Measurements from ENCODE around the gene SLC39A6. TPM values are rescaled to one million over a fixed set of nuclear protein-coding genes. Genes with fewer than 3 reads are reported as not detected.
"Not testable (repeated sequence)": the region's sequence is repeated elsewhere in the genome, so short reads cannot be mapped to it uniquely, and the experiment has no call there.

The SLC39A6 gene
- total RNA-seq, 1 donor from 2014 or later: 54.9 TPM

DNA sequence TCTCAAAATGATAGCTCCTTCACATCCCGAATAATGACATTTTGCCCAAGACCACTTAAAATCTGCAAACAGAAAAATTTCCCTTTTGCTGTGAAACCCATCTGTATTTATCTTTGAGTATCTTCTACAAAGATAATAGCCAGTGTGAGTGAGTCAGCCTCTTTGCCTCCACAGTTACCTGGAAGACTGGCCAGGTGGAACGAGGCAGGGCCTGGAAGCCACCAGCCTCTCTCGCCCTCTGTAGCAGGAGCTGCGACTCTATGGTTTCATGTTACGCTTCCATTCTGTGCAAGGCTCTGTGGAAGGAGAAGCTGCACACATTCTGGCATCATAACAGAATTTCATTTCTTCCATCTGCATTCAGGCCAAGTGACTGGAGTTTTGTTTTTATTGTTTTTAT lies 10.1 kb upstream of the SLC39A6 start:
- no peak for DNase-seq (ENCODE audit: low spot score)

DNA sequence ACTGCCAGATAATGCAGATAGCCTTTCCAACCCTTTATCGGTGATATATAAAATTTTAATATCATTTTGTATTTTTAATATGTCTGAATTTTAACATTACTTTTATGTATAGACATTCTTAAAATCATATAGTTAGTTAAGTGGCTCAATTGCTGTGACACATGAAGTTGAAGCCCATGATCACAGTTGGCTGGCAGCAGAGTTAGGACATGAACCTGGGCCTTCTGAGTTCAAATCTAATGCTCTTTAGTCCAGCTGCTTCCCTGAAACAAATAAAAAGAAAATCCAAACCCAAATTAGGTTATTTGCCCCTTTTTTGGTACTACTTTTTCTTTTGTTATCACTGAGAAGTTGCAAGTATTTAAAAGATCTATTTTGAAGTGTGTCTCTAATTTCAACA lies 6.1 kb upstream of the SLC39A6 start:
- no peak for DNase-seq (ENCODE audit: low spot score)

DNA sequence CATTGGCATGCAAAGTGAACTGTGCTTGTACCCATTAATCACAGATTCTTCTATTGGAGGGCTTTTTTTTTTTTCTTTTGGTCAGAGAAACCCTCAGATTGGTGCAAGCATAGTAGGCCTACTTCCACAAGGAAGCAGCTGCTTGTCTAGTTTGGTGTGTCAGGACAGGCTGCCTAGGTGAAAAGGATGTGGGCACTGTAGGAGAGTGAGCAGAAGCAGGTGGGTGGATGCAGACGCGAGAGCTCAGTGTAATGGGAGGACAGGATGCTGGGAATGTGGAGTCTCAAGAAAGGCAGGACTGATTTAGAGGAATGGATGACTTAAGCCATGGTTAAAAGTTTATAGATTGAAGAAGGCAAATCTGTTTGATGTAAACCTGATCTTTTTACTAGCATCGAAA lies 3.6 kb upstream of the SLC39A6 start:
- DNase-seq (ENCODE audit: low spot score): no peak

DNA sequence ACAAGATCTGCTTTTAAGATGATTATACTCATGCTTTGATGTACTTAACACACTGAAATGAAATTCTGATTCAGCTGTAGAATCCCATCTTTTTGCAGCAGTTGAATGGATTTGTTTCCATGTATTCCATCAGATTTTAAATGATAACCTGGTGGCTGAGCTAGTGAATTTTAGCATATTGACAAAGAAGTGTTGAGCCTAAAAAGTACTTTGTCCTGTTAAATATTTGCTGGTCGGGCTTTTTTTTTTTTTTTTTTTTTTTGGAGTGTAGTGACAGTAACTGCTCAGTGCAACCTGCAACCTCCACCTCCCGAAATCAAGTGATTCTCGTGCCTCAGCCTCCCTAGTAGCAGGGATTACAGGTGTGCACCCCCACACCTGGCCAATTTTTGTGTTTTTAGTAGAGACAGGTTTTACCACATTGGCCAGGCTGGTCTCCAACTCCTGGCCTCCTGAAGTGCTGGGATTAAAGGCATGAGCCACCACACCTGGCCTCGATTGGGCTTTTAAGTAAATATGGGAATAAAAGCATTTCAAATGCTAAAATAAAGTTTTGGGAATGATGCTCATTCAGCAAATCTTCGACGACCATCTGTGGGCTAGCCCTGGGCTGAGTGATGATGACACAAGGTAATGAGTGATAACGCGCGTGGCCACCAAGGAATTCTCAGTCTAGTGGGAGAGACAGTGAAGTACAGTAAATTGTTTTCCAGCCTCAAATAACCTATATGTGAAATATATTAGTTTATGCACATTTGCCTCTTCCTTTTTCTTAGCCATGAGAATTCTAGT lies 2.7 kb upstream of the SLC39A6 start:
- DNase-seq (ENCODE audit: low spot score): no peak

DNA sequence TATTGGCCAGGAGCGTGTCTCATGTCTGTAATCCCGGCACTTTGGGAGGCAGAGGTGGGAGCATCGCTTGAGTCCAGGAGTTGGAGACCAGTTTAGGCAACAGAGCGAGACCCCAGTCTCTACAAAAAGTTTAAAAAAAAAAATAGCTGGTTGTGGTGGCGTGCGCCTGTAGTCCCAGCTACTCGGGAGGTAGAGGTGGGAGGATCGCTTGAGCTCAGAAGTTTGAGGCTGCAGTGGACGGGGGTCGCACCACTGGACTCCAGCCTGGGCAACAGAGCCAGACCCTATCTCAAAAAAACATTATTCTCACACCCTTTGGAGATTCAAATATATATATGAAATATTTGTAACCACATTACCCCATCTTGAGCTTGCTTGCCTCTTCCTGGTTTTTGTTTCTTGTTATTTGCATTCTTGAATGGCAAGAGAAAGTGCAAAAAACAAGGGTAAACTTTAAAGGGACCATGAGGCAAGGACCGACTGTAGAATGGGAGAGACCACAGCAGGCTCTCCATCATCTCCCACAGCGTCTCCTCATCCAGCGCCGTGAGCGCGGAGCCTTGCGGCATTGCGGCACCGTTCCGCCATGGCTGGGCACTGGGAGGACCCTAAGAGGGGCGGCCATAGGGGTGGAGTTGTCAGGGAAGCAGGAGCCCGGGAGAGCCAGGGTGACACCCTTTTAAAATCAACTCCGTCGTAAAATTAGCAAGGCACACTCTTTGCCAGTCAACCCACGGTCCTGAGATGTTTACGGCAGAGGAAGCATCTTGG lies 1.9 kb upstream of the SLC39A6 start:
- DNase-seq (ENCODE audit: low spot score): no peak

DNA sequence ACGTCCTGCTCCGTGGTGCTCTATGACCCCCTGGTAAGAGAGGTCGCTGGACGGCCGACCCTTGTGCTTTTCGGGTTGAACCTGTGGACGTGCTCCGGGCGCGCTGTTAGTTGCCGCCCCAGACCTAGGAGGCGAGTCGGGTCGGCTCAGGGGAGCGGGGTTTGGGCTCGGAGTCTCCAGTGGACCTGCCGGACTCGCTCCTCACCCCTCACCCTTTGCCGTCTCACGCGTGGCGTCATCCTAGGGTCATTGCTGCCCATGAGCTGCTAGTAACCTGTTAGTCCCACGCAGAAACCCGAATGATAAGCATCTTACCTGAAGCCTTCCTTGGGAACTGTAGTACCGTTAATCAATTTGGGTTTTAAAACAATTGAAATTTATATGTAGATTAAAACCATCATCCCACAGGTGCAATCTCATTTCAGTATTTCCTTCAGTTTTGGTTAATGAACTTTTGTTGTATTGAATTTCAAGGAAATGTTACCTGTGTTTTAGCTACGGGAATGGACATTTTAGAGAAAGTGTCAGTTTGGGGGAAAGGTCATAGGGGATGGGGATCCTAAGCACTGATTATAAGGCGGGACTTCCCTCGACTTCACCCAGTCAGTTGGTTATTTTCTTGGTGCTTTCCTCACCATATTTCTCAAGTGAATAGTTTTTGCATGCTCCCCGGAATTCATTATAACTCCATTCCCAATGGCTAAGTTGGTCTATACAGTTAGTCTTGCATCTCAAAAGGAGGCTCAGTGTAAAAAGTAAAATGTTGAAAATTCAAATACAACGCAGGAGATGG lies 1.1 kb upstream of the SLC39A6 start:
- DNase-seq (ENCODE audit: low spot score): no peak

DNA sequence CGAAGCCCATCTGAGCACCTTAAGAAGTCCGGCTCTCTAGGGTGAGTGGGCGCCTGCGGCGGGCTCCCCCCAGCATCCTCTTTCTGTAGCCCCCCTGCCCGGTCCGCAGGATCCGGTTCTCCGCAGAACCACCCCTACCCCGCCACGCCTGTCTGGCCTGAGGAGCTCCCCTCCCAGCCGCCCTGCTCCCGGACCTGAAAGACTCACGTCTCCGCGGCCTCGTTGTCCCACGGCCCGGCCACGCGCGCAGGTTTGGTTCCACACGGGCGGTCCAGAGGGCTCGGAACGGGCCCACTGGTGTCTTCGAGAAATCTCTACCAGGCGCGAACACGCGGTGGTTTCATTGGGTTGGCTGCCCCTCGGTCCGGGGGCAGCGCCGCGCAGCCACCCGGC lies 237 bp downstream of the SLC39A6 start:
- DNase-seq (ENCODE audit: low spot score): no peak

DNA sequence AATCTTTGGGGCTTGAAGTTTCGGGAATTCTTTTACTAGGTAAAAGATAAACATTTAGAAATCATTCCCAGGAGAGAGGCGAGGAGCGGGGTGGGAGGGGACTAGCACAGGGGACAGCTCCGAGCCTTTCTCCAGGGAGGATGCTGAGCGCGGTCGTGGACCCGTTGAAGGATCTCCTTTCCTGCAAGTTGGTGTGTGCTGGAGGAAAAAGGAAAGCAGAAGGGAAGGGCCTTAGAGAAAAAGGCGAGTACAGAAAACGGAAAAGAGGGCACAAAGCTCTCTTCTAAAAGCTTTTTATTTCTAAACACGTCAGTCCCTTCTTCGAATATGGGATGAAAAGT lies 640 bp downstream of the SLC39A6 start:
- DNase-seq (ENCODE audit: low spot score): no peak

DNA sequence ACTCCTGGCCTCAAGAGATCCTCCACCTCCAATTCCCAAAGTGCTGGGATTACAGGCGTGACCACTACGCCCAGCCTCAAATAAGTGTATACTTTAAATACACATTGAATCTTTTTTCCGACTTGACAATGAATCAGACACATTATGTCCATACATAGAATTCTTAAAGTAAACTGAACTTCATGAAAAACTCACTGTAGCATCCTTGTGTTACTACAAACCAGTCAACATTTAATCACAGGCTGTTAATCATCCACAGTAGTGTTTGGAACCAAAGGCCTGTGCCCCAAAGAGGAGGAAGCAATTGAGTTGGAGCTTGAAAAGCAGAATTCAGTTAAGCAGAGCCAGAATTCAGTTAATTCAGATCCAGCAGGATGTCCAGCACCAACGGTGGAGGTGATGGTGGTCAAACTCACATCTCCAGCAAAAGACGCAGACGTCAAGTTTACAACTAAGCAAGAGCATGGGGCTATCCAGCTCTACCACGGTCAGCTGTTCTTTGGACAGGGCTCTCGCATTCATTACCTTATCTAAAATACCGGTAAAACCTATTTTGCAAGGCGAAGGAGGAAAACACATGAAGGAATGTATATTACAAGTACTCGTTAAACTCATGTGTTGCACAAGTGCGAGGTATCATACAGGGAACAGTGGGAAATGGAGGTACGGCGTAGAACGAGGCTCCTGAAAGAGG lies 1.2 kb downstream of the SLC39A6 start:
- no peak for DNase-seq (ENCODE audit: low spot score)

DNA sequence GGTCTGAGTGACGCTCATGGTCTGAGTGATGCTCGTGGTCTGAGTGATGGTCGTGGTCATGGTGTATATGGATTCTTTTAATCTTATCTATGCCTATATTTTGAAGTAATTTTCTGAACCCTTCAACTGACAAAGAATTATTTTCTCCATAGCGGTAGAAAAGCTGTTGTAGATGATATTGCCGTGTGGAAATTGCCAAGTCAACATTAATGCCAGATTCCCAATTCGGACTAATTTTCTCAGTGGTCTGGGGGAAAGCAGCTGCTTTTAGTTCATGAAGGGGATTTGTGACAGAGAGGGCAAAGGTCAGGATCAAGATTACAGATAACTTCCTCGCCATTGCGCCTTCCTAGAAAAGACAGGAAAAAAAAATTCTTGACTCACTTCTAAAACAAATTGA lies 2.5 kb downstream of the SLC39A6 start:
- DNase-seq (ENCODE audit: low spot score): no peak

DNA sequence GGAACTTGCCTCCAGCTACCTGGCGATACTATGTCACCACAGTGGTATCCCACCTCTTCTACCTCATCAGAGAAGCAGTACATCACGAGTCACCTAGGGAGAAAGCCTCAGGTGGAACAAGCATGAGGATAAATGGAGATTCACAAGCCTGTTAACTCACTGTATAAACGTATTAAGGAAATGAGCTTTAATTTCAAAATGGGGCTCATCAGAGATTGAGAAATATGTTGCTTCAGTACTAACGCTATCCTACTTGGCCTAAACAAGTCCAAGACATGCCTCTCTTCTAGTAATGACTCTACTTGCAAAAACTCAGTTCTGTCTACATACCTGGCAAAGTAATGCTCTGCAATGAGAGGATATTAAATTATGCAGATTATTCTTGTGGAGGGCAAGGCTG lies 4.3 kb downstream of the SLC39A6 start:
- DNase-seq (ENCODE audit: low spot score): no peak

DNA sequence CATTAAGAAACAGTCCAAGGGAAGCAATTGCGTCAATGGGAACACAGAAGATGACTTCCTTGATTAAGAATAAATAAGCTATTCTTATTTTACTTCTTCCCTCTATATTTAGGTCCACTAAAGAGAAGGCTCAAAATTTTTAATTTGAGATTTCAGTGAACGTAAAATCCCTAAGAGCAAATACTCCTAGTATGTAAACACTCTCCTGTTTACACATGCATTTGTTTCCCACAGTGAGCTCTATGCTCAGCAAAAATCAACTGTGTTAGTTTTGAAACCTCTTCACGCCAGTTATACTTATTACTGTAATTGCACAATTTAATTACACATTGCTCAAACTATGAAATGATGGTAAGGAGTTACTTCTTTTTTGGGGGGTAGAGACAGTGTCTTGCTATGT lies 8.8 kb downstream of the SLC39A6 start:
- no peak for DNase-seq (ENCODE audit: low spot score)

DNA sequence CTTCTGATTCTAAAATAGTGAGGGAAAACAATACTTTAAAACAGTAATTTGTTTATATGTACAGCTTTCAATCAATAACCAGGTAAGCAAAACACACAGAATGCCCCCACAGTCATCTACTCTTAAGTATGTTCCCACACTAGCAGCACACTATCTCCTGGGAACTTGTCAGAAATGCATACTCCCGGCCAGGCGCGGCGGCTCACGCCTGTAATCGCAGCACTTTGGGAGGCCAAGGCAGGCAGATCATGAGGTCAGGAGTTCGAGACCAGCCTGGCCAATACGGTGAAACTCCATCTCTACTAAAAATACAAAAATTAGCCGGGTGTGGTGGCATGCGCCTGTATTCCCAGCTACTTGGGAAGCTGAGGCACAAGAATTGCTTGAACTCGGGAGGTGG lies 12.4 kb downstream of the SLC39A6 start:
- DNase-seq (ENCODE audit: low spot score): not testable (repeated sequence)

DNA sequence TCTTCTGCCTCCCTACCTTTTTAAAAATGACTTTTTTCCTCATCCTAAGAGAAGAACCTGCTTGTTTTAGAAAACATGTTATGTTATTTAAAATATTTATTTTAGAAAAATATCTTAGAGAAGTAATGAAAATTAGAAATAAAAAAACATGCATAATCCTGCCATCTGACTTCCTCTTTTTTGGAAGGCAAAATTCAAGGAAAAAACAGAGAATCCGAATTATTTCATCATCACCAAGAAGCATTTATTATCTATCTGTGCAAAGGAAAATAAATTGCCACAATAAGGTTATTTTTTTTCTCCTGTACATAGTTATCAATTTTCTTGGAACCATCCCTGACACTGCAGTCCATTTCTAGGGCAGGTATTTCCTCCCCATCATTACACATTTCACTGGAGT lies 14.4 kb downstream of the SLC39A6 start:
- no peak for DNase-seq (ENCODE audit: low spot score)

DNA sequence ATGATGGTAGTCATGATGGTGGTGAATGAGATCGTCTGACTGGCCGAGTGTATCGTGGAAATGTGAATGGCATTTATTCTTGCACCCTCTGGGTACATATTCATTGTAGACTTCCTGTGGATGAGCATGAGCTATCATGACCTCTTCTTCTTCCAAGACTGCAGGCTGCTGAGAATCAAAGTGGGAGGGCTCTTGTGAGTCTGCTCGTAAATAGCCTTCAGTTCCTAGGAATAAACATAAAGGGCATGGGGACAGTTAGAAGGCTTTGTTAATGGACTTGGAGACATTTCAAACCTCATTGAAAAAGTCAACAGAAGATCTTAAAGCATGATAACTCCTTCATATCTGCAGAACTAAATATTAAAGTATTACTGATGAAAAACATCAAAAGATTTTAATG lies 14.9 kb downstream of the SLC39A6 start:
- DNase-seq (ENCODE audit: low spot score): no peak

DNA sequence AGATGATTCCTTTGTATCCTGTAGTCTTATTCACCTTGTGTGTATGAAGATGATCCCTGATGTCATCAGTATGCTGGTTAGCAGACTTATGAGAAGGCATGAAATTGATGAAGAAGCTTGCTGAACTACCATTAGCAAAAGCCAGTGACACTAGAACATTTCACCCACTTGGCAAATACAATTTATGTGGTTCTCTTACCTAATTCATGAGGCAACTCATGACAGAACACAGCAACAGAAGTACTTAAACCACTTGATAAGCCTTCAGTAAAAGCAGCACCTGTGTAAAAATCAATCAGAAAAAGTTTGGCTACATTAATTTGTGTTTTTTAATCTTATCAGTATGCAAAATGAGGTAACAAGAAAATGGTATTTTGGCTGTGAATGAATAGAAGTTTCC lies 16.8 kb downstream of the SLC39A6 start:
- DNase-seq (ENCODE audit: low spot score): no peak

DNA sequence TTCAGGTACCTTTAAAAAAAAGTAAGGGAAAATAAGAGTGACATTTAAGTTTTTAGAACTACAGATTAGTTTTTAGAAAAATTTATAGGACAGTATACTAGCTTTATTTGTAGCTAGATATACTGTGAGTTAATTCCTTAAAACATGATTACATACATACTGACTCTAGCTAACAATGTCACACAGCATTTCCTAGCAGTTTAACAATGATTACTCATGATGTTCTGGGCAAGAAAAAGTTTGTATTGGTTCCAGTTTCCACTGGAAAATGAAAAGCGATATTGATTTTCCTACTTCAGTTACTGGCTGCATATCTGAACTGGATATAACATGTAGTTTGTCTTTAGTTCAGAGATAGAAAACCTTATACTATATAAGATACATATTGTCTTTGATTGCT lies 19.4 kb downstream of the SLC39A6 start:
- no peak for DNase-seq (ENCODE audit: low spot score)

DNA sequence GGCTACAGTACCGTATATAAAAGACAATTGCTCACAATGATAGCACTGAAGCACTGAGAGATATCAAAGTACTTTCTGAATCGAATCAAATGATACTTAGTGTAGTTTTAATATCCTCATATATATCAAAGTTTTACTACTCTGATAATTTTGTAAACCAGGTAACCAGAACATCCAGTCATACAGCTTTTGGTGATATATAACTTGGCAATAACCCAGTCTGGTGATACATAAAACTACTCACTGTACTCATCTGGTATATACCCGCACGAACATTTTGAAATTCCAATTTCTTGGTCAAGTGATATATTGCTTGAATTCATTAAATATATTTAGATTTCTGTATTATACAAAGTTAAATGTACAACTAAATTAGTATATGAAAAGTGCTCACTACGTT lies 20.5 kb downstream of the SLC39A6 start:
- DNase-seq (ENCODE audit: low spot score): no peak

DNA sequence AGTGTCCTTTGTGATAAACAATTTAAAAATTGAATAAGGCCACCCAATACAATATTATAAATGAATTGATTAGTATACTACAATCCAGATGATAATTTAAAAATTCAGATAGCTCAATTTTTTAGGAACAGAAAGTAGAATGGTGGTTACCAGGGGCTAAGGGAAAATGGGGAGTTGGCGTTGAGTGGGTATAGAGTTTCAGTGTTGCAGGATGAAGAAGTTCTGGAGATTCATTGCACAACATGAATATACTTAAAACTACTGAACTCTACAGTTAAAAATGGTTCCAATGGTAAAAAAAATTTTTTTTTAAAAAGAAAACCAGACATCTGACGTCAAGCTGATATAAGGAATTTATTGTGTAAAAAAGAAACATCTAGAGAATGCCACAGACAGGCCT lies 20.9 kb downstream of the SLC39A6 start:
- no peak for DNase-seq (ENCODE audit: low spot score)

DNA sequence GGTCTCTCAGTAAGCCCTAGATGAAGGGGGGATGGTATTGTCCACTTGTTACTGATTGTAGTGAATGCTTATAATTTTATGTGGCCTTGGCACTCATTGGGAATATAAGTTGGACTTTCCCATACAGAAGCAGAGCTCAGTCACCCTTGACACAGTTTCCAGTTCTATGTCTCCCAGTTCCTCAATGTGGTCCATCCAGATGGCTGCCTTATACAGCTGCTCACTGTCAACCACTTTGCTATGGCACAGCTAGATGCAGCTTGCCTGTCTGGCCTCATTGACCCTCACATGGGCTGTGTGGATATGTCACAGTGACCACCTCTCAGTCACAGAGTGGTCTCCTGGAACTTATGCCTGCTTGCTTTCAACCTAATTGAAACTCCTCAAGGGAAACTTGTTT lies 21.7 kb downstream of the SLC39A6 start:
- DNase-seq (ENCODE audit: low spot score): no peak

DNA sequence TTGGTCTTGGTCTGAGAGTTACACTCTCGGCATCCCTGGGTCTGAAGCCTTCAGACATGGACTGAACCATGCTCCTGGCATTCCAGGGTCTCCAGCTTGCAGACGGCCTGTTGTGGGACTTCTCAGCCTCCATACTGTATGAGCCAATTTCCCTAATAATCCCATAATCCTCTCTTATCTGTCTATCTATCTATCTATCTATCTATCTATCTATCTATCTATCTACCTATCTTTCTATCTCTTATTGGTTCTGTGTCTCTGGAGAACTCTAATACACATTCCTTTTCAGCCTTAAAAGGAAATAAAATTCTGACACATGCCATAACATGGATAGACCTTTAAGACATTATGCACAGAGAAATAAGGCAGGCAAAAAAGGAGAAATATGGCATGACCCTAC lies 24.4 kb downstream of the SLC39A6 start:
- no peak for DNase-seq (ENCODE audit: low spot score)

DNA sequence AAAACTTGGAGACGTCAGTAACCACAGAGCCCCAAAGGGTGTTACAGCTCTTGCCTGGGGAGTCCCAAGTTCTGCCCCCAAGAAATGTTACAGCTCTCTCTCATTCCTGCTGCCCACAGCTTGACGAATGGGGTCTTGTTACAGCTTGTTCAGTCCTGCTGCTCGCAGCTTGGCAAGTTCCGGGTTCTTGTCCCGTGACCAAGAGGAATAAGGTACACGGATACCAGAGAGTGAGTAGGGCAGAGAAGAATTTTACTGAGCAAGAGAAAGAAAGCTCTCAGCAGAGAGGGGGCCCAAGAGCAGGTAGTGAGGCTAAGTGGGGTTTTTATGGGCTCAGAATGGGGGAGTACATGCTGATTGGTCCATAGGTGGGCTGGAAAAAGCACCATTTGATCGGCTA lies 27.2 kb downstream of the SLC39A6 start:
- no peak for DNase-seq (ENCODE audit: low spot score)
